B cell (primary cell): ENCODE data around the gene TNPO1.

ENCODE experiments used
- CTCF ChIP-seq: fragments of 200-600 bp; IDR thresholded peaks from one replicate; pipeline ENCODE4 v1.8.0; 2022; ENCODE audit warnings: antibody characterized with exemption, mild to moderate bottlenecking
- EZH2 ChIP-seq: IDR thresholded peaks from 2 replicates; pipeline ENCODE4 v1.6.1; 2012; ENCODE audit warnings: borderline replicate concordance, low read depth, mild to moderate bottlenecking, moderate library complexity, low read length; ENCODE audit not compliant: insufficient read depth, poor library complexity, severe bottlenecking

- TF ChIP-seq CTCF (no peak), EZH2 (no peak)
Observed at GRCh38 chr5:72940082-72940481, 123.6 kb downstream of the TNPO1 start.
